ENCODE results near the gene NTNG1.
A peak's percentile ranks its signal among the peaks of the same experiment; 100 is the strongest.

NTNG1 gene

DNA sequence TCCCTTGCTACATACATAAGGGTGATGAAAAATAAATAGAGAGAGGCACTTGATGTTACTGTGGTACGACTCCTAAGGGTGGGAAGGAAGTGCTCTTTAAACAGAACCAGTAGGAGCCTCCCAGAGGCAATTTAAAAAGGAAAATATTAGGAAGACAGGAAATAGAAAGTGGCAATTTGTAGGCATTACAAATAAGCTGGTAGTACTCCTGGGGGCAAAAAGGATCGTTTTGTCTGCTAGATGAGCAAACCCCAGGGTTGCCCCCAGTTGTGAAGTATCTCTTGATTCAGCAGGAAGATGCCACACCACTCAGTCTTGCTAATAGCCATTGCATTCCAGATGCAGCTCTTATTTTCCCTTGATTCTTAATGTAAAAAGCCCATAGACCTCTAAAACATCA is 303.0 kb downstream of the NTNG1 start:
- DNase-seq (ENCODE audit: low spot score): no peak
- TF ChIP-seq, protein P1, sequence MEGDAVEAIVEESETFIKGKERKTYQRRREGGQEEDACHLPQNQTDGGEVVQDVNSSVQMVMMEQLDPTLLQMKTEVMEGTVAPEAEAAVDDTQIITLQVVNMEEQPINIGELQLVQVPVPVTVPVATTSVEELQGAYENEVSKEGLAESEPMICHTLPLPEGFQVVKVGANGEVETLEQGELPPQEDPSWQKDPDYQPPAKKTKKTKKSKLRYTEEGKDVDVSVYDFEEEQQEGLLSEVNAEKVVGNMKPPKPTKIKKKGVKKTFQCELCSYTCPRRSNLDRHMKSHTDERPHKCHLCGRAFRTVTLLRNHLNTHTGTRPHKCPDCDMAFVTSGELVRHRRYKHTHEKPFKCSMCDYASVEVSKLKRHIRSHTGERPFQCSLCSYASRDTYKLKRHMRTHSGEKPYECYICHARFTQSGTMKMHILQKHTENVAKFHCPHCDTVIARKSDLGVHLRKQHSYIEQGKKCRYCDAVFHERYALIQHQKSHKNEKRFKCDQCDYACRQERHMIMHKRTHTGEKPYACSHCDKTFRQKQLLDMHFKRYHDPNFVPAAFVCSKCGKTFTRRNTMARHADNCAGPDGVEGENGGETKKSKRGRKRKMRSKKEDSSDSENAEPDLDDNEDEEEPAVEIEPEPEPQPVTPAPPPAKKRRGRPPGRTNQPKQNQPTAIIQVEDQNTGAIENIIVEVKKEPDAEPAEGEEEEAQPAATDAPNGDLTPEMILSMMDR (IDR thresholded peaks at IDR 0.05; ENCODE audit: extremely low read depth, missing control alignments): no peak

DNA sequence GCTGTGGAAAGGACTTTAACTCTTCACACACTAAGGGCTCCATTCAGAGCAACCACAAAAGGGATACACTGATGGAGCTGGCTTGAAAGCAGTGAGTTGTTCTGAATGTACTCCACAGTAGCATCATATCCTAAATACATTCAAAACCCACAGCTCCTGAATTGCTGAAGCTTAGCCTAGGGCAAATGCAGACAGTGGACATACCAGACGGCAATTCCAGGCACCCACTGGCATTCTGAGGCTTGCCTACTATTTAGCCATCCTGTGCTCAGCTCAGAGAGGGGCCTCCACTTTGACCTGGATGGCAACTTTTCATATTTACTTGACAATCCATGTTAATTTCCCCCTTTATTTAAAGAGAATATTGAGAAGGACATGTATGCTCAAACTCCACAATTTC is 303.5 kb downstream of the NTNG1 start:
- TF ChIP-seq, protein P1 (IDR thresholded peaks at IDR 0.05; ENCODE audit: extremely low read depth, missing control alignments): no peak
- no peak for DNase-seq (ENCODE audit: low spot score)

DNA sequence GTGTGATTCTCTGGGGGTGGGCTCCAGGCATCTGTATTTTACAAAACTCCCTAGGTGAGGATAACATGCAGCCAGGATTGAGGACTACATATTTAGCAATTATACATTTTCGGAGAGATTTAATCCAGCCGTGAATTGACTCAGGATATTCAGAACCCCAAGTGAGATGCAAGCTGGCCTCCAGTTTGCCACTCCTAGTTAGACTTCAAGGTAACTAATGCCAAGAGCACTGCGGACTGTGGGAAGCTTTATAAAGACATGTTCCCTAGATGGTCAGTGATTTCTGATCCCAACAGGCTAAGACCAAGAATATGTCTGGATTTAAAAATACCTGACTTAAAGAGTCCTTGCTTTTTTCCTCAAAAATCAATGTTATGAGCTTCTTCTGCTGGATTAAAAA is 308.5 kb downstream of the NTNG1 start:
- DNase-seq (ENCODE audit: low spot score): no peak
- TF ChIP-seq, protein P1 (IDR thresholded peaks at IDR 0.05; ENCODE audit: extremely low read depth, missing control alignments): no peak

DNA sequence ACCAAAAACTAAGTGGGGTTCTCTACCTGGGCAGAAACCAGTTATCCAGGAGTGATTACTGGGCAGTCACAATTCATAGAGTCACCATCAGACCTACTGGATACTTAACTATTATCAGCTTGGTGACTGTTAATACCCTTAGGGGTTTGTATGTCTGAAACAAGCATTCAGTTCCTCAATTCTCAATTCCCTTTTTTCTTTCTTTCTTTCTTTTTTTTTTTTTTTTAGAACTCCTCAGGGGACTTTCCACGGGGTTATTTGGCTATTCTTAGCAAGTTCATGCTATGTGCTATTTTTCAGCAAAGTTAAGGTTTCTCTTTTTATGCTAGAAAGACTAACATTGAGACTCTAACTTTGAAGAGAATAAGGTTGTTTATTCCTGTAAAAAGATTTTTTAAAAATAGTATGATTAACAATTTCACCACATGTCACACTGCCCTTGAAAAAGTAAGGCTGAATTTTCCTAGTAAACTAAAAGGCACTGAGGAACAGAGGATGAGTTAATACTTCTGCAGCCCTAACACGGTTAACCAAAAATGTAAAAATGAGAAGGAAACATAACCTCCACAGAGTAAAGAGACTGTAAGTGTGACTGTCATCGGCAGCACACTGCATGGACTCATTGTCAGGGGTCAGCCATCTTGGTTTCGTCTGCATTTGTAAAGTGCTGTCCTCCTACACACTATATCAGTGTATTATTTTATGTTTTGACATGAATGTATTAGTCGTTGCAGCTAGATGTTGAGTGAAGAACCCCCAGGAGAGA is 310.2 kb downstream of the NTNG1 start:
- TF ChIP-seq, protein P1 (IDR thresholded peaks at IDR 0.05; ENCODE audit: extremely low read depth, missing control alignments): no peak
- peak; percentile 32 for DNase-seq (ENCODE audit: low spot score)

- DNase-seq (ENCODE audit: low spot score): no peak
- TF ChIP-seq, protein P1 (IDR thresholded peaks at IDR 0.05; ENCODE audit: extremely low read depth, missing control alignments): no peak
These were observed 310.9 kb downstream of the NTNG1 start for GRCh38 chr1:107451715-107452114.

- TF ChIP-seq, protein P1 (IDR thresholded peaks at IDR 0.05; ENCODE audit: extremely low read depth, missing control alignments): no peak
- no peak for DNase-seq (ENCODE audit: low spot score)
These were observed 314.0 kb downstream of the NTNG1 start for GRCh38 chr1:107454791-107455190.

- no peak for DNase-seq (ENCODE audit: low spot score)
- TF ChIP-seq, protein P1 (IDR thresholded peaks at IDR 0.05; ENCODE audit: extremely low read depth, missing control alignments): no peak
These were observed 317.1 kb downstream of the NTNG1 start for GRCh38 chr1:107457989-107458388.

All from GM20000 (cell line).